ENCODE results near the gene LHCGR.

DNA sequence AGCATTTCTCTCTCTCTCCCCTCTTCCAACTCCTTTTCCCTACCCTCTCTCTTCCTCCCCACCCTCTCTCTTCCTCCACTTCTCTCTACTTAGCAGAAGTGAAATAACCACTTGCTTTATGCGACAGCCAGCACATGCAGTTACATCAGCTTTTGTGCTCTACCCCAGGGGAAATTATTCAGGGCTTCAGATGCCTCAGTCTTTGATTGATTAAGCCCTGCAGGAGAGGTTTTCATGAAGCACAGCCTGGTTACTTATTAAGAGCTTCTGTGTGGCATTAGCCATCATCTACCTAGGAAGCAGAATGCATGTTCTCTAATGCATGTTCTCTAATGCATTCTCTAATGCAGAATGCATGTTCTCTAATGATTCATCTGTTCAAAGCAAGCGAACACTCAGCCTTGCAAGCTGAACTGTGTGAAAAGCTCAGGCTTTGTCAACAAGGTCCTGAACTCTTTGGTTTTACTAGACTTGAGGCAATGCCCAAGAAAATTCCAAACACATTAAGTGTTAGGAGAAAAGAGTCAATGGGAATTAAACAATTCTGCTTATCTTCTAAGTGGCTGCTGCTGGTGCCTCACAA is 56.1 kb downstream of the LHCGR start:
- TF ChIP-seq, protein P1, sequence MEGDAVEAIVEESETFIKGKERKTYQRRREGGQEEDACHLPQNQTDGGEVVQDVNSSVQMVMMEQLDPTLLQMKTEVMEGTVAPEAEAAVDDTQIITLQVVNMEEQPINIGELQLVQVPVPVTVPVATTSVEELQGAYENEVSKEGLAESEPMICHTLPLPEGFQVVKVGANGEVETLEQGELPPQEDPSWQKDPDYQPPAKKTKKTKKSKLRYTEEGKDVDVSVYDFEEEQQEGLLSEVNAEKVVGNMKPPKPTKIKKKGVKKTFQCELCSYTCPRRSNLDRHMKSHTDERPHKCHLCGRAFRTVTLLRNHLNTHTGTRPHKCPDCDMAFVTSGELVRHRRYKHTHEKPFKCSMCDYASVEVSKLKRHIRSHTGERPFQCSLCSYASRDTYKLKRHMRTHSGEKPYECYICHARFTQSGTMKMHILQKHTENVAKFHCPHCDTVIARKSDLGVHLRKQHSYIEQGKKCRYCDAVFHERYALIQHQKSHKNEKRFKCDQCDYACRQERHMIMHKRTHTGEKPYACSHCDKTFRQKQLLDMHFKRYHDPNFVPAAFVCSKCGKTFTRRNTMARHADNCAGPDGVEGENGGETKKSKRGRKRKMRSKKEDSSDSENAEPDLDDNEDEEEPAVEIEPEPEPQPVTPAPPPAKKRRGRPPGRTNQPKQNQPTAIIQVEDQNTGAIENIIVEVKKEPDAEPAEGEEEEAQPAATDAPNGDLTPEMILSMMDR (IDR thresholded peaks at IDR 0.05; ENCODE audit: poor library complexity), result no peak
- TF ChIP-seq EZH2 (IDR thresholded peaks at IDR 0.05; ENCODE audit: borderline replicate concordance) (no peak), EZH2phosphoT487 (IDR thresholded peaks at IDR 0.05; ENCODE audit: low read depth, severe bottlenecking, unreplicated experiment) (no peak)

Data from hepatocyte (in vitro differentiated cells).